Cardiac atrium fibroblast (primary cell): ENCODE results near the gene FOXD1. TPM values are rescaled to one million over a fixed set of nuclear protein-coding genes. Genes with fewer than 3 reads are reported as not detected.

Source experiments
- total RNA-seq: library from RNA; depleted of rRNA; stranded (reverse); fragments of >200 nt; gene quantifications from 2 replicates; pipeline ENCODE4 v1.2.3, GENCODE V29; 2015

The FOXD1 gene
- total RNA-seq: 2.1 and 4.3 TPM in 2 replicates

GRCh38 chr5:73448463-73449136 lies at the start of gene FOXD1:
Gene FOXD1 (minus strand): TSS chr5:73448777. CDS start chr5:73448362, 415 bp downstream.

Other genes with a start within 250 kb of the FOXD1 start
- gene BTF3, start 49.7 kb upstream of the FOXD1 start, total RNA-seq: 364 and 418 TPM in 2 replicates
- gene ANKRA2, start 116.9 kb upstream of the FOXD1 start, total RNA-seq: 8.1 and 21.1 TPM in 2 replicates
- gene UTP15, start 117.0 kb upstream of the FOXD1 start, total RNA-seq: 6.0 and 13.8 TPM in 2 replicates
- gene ARHGEF28, start 177.4 kb upstream of the FOXD1 start, total RNA-seq: 6.0 and 6.5 TPM in 2 replicates